ENCODE measurements around the gene CTXND2.
"Not testable (repeated sequence)": the region's sequence is repeated elsewhere in the genome, so short reads cannot be mapped to it uniquely, and the experiment has no call there.

- TF ChIP-seq EZH2phosphoT487 (conservative IDR thresholded peaks at IDR 0.05; ENCODE audit: low read length); CTCF (IDR thresholded peaks at IDR 0.05; ENCODE audit: insufficient read depth, low read length, poor library complexity, severe bottlenecking): not testable (repeated sequence)
Measured at GRCh38 chr1:150840850-150841249, 46.1 kb upstream of the CTXND2 start.

All from SU-DHL-6 (cell line).